ENCODE data around the gene CHRNA4.

Gene CHRNA4

DNA sequence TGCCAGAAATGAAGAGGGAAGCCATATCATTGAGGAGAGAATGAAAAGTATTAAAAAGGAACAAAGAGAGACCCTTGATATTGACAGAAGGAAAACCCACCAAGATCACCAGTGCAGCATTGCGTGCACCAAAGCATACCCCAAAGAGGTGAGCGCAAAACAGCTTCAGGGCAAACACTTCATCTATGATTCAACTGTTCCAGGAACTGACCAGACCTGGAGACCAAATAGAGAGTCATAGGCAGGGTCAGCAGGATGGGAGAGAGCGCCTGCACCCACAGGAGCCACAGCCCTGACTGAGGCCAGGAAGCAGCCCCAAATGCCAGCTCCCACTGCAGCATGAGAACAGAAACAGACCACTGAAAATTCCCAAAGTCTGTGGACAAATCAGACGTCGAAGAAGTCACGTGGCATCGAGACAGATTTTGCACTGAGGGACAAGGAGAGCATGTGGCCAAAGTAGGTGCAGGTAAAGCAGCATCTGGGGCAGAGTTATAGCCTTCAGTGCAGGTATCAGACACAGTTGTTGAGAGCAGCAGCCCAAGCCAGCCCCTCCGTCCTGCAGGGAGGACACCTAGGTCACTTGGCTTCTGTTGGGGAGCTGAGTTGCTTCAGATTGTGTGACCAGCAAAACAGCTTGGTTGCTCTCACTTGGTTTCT, 29.3 kb downstream of the CHRNA4 start:
- H3K4me3 ChIP-seq (ENCODE audit: low read depth, low read length), result no peak overlapping the region
- TF ChIP-seq, protein P1, sequence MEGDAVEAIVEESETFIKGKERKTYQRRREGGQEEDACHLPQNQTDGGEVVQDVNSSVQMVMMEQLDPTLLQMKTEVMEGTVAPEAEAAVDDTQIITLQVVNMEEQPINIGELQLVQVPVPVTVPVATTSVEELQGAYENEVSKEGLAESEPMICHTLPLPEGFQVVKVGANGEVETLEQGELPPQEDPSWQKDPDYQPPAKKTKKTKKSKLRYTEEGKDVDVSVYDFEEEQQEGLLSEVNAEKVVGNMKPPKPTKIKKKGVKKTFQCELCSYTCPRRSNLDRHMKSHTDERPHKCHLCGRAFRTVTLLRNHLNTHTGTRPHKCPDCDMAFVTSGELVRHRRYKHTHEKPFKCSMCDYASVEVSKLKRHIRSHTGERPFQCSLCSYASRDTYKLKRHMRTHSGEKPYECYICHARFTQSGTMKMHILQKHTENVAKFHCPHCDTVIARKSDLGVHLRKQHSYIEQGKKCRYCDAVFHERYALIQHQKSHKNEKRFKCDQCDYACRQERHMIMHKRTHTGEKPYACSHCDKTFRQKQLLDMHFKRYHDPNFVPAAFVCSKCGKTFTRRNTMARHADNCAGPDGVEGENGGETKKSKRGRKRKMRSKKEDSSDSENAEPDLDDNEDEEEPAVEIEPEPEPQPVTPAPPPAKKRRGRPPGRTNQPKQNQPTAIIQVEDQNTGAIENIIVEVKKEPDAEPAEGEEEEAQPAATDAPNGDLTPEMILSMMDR (IDR thresholded peaks at IDR 0.05; ENCODE audit: borderline replicate concordance, insufficient read depth, low read depth, low read length), result no peak

DNA sequence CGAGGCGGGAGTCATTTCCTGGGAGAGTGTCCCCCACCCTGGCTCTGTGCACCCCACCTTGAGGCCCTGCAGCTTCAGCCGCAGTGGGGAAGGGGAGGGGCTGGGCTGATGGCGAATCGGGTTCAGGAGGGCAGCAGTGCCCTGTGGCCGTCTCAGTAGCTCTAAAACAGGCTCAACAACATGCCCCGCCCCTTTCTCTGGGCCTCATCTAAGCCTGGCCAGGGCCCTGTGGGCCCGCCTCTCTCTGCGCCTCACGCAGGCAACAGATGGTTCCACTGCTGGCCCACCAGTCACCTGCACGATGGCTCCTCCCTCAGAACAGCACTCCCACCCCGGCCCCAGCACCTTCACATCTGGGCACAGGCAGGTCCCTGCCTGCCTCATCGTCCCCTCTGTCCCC, 30.2 kb downstream of the CHRNA4 start:
- no peak overlapping the region for H3K4me3 ChIP-seq (ENCODE audit: low read depth, low read length)
- TF ChIP-seq, protein P1 (IDR thresholded peaks at IDR 0.05; ENCODE audit: borderline replicate concordance, insufficient read depth, low read depth, low read length), result no peak

DNA sequence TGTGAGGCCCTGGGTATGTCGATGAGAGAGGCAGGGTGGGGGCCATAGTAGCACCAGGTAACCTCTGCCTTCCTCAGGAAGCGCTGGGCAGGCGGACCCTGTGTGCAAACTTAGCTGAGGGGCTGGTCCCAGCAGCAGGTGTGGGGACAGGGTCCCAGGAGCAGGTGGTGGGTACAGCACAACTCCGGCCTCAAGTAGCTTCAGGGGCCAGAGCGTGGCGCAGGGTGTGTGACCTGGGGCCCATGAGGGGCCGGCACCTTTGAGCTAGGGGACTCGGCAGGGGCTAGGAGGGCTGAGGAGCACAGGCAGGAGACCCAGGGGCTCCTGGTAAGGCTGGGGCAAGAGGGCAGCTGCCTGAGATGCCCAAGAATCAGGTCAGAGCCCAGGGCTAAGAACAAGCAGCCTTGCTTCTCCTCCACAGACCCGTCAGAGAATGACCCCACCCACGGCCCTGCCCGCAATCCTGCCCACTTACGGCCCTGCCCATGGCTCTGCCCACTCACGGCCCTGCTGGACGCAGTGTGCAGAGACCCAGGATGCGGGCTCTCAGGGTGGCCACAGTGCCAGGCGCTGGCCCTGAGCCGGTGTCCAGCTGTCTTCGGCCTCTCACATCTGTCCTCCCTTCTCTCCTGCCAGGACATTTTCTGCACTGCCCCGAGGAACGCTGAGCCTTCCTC, 30.9 kb downstream of the CHRNA4 start:
- H3K4me3 ChIP-seq (ENCODE audit: low read depth, low read length), result no peak overlapping the region
- TF ChIP-seq, protein P1 (IDR thresholded peaks at IDR 0.05; ENCODE audit: borderline replicate concordance, insufficient read depth, low read depth, low read length), result no peak

DNA sequence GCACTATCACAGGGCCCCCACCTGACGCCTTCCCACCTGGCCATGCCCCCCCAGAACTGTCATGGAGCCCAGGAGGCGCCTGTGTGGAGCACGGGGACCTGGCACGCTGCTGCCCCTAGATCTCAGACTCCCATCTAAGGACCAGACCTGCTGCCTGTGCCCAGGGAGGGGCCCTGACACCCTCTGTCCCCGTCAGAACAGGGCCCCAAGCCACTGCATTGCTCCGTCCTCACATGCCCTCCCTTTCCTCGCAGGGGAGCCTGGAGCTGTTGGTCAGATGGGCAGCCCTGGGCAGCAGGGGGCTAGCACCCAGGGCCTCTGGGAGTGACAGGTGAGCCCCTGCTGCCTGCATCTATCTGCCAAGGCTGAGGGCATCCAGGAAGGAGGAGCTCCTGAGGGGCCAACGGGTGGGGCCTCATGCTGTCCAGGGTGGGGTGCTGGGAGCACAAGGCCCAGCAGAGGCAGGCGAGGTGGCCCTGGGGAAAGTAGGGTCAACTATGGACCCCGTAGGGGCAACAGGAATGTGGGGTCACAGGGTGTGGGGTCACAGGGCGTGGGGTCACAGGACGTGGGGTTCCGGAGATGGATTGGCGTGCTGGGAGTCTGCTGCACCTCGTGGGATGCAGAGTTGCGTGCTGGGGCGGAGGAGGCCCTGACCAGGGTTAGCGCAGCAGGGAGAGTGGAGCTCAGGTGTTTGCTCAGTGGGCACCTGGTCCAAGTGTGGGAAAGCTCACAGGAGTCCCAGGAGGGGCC, 31.6 kb downstream of the CHRNA4 start:
- no peak overlapping the region for H3K4me3 ChIP-seq (ENCODE audit: low read depth, low read length)
- TF ChIP-seq, protein P1 (IDR thresholded peaks at IDR 0.05; ENCODE audit: borderline replicate concordance, insufficient read depth, low read depth, low read length), result no peak

DNA sequence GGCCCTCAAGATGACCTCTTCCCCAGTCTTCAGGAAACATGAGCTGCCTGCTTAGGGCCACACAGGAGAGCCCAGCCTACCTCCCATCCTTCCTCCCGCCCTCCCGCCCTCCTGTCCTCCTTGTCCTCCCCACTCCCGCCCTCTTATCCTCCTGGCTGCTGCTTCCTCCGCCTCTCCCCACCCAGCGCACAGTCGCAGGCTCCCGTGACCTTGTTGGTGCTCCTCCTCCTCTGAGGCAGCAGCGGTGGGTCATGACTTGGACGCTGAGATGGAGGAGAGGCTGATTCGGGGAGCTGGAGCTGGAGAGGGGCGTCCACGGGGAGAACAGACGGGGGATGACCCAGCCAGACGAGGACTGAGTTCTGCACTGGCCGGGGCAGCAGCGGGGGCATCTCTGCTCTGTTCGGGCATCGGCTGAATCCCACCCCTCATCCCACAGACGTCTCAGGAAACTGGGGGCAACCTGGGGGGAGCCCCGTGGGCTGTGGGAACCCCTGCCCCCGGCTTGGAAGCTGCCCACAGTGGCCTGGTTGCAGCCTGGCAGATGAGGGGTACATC, 32.4 kb downstream of the CHRNA4 start:
- TF ChIP-seq, protein P1 (IDR thresholded peaks at IDR 0.05; ENCODE audit: borderline replicate concordance, insufficient read depth, low read depth, low read length), result no peak
- H3K4me3 ChIP-seq (ENCODE audit: low read depth, low read length), result no peak overlapping the region

DNA sequence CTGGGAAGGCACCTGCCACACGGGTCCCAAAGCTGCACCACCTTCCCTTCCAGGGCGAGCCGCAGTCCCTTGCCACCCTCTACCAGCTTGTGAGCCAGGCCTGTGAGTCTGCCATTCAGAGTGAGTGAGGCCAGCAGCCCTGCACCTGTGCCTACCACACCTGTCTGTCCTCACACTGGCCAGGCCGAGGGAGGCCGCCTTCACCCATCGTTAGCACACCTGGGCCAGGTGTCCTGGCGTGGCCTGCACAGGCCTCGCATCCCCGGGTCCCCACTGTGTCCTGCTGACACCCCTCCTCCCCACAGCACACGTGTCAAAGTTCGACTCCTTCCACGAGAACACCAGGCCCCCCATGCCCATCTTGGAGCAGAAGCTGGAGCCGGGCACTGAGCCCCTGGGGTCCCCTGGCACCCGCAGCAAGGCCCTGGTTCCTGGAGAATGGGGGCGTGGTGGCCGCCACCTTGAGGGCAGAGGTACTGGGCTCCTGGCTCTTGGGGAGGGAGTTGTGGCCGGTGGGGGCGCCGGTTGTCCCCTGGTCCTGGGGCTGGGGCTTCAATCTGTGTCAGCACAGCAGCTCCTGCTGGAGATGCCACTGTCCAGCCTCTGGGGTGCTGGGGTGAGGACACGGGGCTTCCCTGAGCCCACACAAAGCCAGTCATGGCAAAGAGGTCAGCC, 33.0 kb downstream of the CHRNA4 start:
- TF ChIP-seq, protein P1 (IDR thresholded peaks at IDR 0.05; ENCODE audit: borderline replicate concordance, insufficient read depth, low read depth, low read length), result no peak
- H3K4me3 ChIP-seq (ENCODE audit: low read depth, low read length), result no peak overlapping the region
